ENCODE results near the gene DIRAS3.
"Not testable (repeated sequence)": the region's sequence is repeated elsewhere in the genome, so short reads cannot be mapped to it uniquely, and the experiment has no call there.

DIRAS3 gene

GRCh38 chr1:68013351-68013750 is 37.1 kb downstream of the DIRAS3 start:
- in situ Hi-C loops (cut with MboI; ENCODE audit: low pct_unique_long_range_greater_than_20kb, low sequenced_read_pairs, unreplicated experiment), result no loop called here
- DNase-seq (ENCODE audit: low spot score), result no peak
- no peak for TF ChIP-seq CTCF (IDR thresholded peaks at IDR 0.05; ENCODE audit: extremely low read depth, insufficient read depth, missing control alignments)

GRCh38 chr1:68011657-68012375 is 38.6 kb downstream of the DIRAS3 start:
- in situ Hi-C loops (cut with MboI; ENCODE audit: low pct_unique_long_range_greater_than_20kb, low sequenced_read_pairs, unreplicated experiment), result no loop called here
- no peak for TF ChIP-seq CTCF (IDR thresholded peaks at IDR 0.05; ENCODE audit: extremely low read depth, insufficient read depth, missing control alignments)

GRCh38 chr1:68010543-68010942 is 39.9 kb downstream of the DIRAS3 start:
- DNase-seq (ENCODE audit: low spot score), result no peak
- in situ Hi-C loops (cut with MboI; ENCODE audit: low pct_unique_long_range_greater_than_20kb, low sequenced_read_pairs, unreplicated experiment), result no loop called here
- TF ChIP-seq CTCF (IDR thresholded peaks at IDR 0.05; ENCODE audit: extremely low read depth, insufficient read depth, missing control alignments), result no peak

More at GRCh38 chr1:68011657-68012375, 38.6 kb downstream of the DIRAS3 start:
- DNase-seq (ENCODE audit: low spot score), result no peak

GRCh38 chr1:68010090-68010489 is 40.3 kb downstream of the DIRAS3 start:
- in situ Hi-C loops (cut with MboI; ENCODE audit: low pct_unique_long_range_greater_than_20kb, low sequenced_read_pairs, unreplicated experiment), result no loop called here
- no peak for TF ChIP-seq CTCF (IDR thresholded peaks at IDR 0.05; ENCODE audit: extremely low read depth, insufficient read depth, missing control alignments)
- DNase-seq (ENCODE audit: low spot score), result no peak

- in situ Hi-C loops (cut with MboI; ENCODE audit: low pct_unique_long_range_greater_than_20kb, low sequenced_read_pairs, unreplicated experiment), result not testable (repeated sequence)
Observed at GRCh38 chr1:68003626-68004025, 46.8 kb downstream of the DIRAS3 start.

GRCh38 chr1:68000191-68000590 is 50.2 kb downstream of the DIRAS3 start:
- in situ Hi-C loops (cut with MboI; ENCODE audit: low pct_unique_long_range_greater_than_20kb, low sequenced_read_pairs, unreplicated experiment), result no loop called here

More at GRCh38 chr1:68003626-68004025, 46.8 kb downstream of the DIRAS3 start:
- not testable (repeated sequence) for DNase-seq (ENCODE audit: low spot score)

More at GRCh38 chr1:68000191-68000590, 50.2 kb downstream of the DIRAS3 start:
- DNase-seq (ENCODE audit: low spot score), result no peak
- no peak for TF ChIP-seq CTCF (IDR thresholded peaks at IDR 0.05; ENCODE audit: extremely low read depth, insufficient read depth, missing control alignments)
